ENCODE results near the gene ECEL1.
A peak's percentile ranks its signal among the peaks of the same experiment; 100 is the strongest.
"Not testable (repeated sequence)": the region's sequence is repeated elsewhere in the genome, so short reads cannot be mapped to it uniquely, and the experiment has no call there.

The ECEL1 gene

DNA sequence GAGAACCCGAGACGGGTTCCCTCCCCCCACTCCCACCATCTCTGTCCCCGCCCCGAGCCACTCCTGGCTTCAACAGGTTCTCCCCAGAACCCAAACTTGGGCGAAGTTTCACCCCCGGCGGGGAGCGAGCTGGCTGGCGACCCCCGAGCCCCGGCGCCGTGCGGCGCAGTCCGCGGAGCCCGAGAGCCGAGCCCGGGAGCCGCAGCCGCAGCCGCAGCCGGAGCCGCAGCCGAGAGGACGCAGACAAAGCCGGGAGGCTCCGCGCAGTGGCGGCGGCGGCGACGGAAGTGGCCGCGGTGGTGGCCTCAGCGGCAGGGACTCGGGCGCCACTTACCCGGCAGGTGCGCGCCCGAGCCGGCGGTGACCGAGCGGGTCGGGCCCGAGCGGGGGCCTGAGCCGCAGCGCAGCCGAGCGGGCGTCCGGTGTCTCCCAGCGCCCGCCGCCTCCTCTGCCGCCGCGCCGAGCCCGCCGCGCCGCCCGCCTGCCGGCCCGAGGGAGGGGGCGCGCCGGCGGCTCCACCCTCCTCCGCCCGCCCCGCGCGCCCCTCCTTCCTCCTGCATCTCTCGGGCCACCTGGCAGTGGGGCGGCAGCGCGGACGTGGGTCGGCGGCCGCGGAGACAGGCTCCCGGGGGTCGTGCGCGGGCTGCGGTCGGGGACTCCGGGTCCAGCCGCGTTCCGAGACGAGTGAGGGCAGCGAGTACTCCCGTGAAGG is at the start of gene ECEL1:
TSS of gene ECEL1 (minus strand) at position 450 of the 712 bp plus-strand sequence. CDS start 1,181 bp downstream, outside the sequence.
- no peak for DNase-seq (ENCODE audit: low spot score in 2 of 2)
- H3K4me3 Mint-ChIP-seq: peak within 1 kb of the TSS; percentile 48

DNA sequence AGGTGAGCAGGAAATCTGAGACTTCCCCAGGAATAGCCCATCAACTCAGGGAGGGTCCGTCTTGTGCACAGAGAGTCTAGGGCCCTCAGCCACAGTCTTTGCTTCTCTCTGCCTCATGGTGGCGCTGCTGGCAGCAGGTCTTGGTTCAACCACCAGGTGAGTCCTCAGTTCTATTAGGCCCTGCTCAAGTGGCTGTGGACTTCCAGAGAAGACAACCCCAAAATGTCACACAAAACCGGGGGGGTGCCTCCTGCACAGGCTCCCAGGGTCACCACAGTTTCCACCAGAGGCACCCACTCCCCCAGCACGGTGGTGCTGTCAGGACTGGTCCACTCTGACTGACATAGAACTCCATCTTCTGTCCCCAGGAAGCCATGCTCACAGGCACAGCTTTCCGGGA is 49.4 kb upstream of the ECEL1 start:
- Mint-ChIP-seq H3K27me3 (peaks cover 31% of the 10 kb centered on the region), H3K36me3 (no peaks in the 10 kb centered on the region), H3K27ac (no peak overlapping the region), H3K4me3 (no peak overlapping the region), H3K4me1 (peaks cover 19% of the 10 kb centered on the region), H3K9me3 (peaks cover 1% of the 10 kb centered on the region)
- no peak for ATAC-seq (ENCODE audit: low read depth)
- DNase-seq (ENCODE audit: low spot score in 2 of 2): no peak

More for the DNA sequence above, at the start of gene ECEL1:
- Mint-ChIP-seq H3K36me3 (no peaks in the 10 kb centered on the region), H3K4me1 (peaks cover 5% of the 10 kb centered on the region), H3K27ac (no peak within 1 kb of the TSS), H3K27me3 (peaks cover 39% of the 10 kb centered on the region), H3K9me3 (no peaks in the 10 kb centered on the region)
- no peak for ATAC-seq (ENCODE audit: low read depth)

DNA sequence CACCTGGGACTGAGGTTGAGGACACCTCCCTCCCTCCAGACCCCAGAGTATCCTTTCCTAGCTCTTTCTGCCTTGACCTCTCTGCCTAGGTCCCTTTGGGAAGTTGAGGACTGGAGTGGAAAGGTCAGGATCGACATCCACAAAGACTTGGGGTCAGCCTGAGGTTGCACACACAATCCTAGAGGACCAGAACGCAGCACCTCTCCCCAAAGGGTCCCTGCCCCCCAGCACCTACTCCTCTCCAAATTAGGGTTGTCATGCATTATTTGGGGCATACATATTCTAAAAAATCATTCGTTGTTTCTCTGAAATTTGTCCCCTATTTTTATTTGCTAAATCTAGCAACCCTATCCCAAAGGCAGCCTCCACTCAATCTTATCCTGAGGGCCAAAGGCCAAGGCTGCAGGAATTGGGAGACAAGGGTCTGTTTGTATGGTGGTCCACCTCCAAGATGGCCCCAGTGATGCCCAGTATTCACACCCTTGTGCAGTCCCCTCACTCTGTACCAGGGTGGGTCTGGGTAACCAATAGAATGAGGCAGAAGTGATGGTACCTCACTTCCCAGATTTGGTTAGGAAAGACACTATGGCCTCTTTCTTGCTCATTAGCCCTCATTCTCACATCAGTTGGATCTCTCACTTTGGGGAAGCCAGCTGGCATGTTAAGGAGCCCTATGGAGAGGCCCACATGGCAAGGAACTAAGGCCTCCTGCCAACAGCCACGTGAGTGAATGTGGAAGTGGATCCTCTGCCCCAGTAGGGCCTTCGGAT is 48.3 kb upstream of the ECEL1 start:
- Mint-ChIP-seq H3K27ac (no peak overlapping the region), H3K27me3 (peaks cover 34% of the 10 kb centered on the region), H3K9me3 (peaks cover 1% of the 10 kb centered on the region), H3K4me3 (no peak overlapping the region), H3K36me3 (no peaks in the 10 kb centered on the region), H3K4me1 (peaks cover 15% of the 10 kb centered on the region)
- DNase-seq (ENCODE audit: low spot score in 2 of 2): no peak
- no peak for ATAC-seq (ENCODE audit: low read depth)

GRCh38 chr2:232534940-232535651 is 47.5 kb upstream of the ECEL1 start:
- Mint-ChIP-seq H3K4me3 (no peak overlapping the region), H3K4me1 (peaks cover 12% of the 10 kb centered on the region), H3K27me3 (peaks cover 38% of the 10 kb centered on the region), H3K36me3 (no peaks in the 10 kb centered on the region), H3K27ac (no peak overlapping the region), H3K9me3 (peaks cover 1% of the 10 kb centered on the region)
- no peak for ATAC-seq (ENCODE audit: low read depth)
- DNase-seq (ENCODE audit: low spot score in 2 of 2): no peak

- Mint-ChIP-seq H3K27me3 (peaks cover 39% of the 10 kb centered on the region), H3K9me3 (peaks cover 1% of the 10 kb centered on the region), H3K27ac (no peak overlapping the region), H3K36me3 (no peaks in the 10 kb centered on the region), H3K4me1 (peaks cover 10% of the 10 kb centered on the region), H3K4me3 (no peak overlapping the region)
- ATAC-seq (ENCODE audit: low read depth) (no peak), DNase-seq (ENCODE audit: low spot score in 2 of 2) (no peak)
Measured at GRCh38 chr2:232533944-232534710, 46.5 kb upstream of the ECEL1 start.

GRCh38 chr2:232532821-232533220 is 45.2 kb upstream of the ECEL1 start:
- not testable (repeated sequence) for H3K9me3 Mint-ChIP-seq; H3K4me3 Mint-ChIP-seq; ATAC-seq (ENCODE audit: low read depth); H3K4me1 Mint-ChIP-seq; DNase-seq (ENCODE audit: low spot score in 2 of 2); H3K27ac Mint-ChIP-seq; H3K36me3 Mint-ChIP-seq
- H3K27me3 Mint-ChIP-seq: peaks cover 40% of the 10 kb centered on the region

GRCh38 chr2:232532419-232532818 is 44.8 kb upstream of the ECEL1 start:
- Mint-ChIP-seq H3K36me3 (no peaks in the 10 kb centered on the region), H3K27ac (no peak overlapping the region), H3K4me3 (no peak overlapping the region), H3K27me3 (peaks cover 41% of the 10 kb centered on the region), H3K4me1 (no peaks in the 10 kb centered on the region), H3K9me3 (peaks cover 1% of the 10 kb centered on the region)
- ATAC-seq (ENCODE audit: low read depth) (no peak), DNase-seq (ENCODE audit: low spot score in 2 of 2) (no peak)

DNA sequence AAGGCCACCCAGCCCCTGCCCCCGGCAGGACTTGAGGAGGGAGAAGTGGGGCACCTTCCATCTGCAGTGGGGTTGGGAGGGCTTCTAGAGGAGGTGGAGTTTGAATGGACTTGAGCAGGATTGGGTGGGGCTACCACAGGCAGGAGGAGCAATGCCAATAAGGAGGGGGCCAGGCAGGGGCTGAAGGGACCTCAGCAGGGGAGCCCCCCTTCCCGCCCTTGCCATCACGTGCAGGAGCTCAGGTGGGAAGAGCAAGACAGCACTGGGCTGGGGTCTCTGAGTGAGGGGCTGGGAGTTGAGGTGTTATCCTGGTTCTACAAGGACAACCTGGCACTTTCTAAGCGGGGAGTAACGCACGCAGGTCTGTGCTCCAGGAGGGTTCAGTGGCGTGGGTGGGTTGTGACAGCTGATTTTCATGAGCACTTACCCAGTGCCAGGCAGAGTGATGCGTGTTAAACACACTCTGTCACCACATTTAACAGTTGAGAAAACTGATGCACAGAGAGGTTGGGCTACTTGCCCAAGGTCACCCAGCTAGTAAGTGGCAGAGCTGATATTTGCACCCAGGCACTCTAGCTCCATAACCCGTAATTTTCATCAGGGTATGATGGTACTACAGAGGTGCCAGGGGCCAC is 43.1 kb upstream of the ECEL1 start:
- no peaks in the 10 kb centered on the region for H3K4me1 Mint-ChIP-seq
- H3K27me3 Mint-ChIP-seq: peaks cover 42% of the 10 kb centered on the region
- DNase-seq (ENCODE audit: low spot score in 2 of 2): no peak
- ATAC-seq (ENCODE audit: low read depth): no peak
- H3K4me3 Mint-ChIP-seq: no peak overlapping the region
- H3K9me3 Mint-ChIP-seq: no peaks in the 10 kb centered on the region
- no peak overlapping the region for H3K27ac Mint-ChIP-seq
- no peaks in the 10 kb centered on the region for H3K36me3 Mint-ChIP-seq

DNA sequence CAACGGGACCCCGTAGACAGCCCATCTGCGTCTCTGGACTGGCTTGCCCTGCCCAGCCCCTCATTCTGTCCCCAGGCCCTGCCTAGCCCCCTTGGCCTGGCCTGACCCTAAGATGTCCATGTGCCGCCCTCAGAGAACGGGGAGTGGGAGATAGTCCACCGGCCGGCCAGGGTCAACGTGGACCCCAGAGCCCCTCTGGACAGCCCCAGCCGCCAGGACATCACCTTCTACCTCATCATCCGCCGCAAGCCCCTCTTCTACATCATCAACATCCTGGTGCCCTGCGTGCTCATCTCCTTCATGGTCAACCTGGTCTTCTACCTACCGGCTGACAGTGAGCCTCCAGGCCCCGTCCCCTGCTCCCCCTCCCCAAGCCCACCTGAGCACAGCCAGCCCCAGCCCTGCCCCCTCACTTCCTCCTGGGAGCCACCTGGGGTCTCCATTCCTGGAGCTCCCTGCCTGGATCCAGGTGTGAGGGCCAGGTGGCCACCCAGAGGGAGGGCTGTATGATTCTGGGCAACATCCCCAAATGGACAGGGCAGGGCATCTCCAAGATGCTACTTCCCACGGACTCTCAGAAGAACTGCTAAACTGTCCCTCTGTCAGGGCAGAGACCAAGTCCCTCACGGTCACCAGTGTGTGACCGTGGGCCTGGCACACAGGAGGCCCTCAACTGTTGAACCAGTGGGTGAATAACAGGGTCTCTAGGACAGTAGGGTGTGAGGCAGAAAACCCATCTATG is 42.3 kb upstream of the ECEL1 start:
- Mint-ChIP-seq H3K27me3 (peaks cover 40% of the 10 kb centered on the region), H3K27ac (no peak overlapping the region), H3K4me1 (no peaks in the 10 kb centered on the region), H3K4me3 (no peak overlapping the region), H3K36me3 (no peaks in the 10 kb centered on the region), H3K9me3 (no peaks in the 10 kb centered on the region)
- ATAC-seq (ENCODE audit: low read depth): no peak
- no peak for DNase-seq (ENCODE audit: low spot score in 2 of 2)

GRCh38 chr2:232528746-232529460 is 41.3 kb upstream of the ECEL1 start:
- Mint-ChIP-seq H3K9me3 (no peaks in the 10 kb centered on the region), H3K27ac (no peak overlapping the region), H3K4me3 (no peak overlapping the region), H3K4me1 (peaks cover 5% of the 10 kb centered on the region), H3K27me3 (peaks cover 47% of the 10 kb centered on the region), H3K36me3 (no peaks in the 10 kb centered on the region)
- DNase-seq (ENCODE audit: low spot score in 2 of 2): no peak
- no peak for ATAC-seq (ENCODE audit: low read depth)

- no peak for ATAC-seq (ENCODE audit: low read depth)
- no peak overlapping the region for H3K4me3 Mint-ChIP-seq
- H3K27me3 Mint-ChIP-seq: peaks cover 45% of the 10 kb centered on the region
- no peak for DNase-seq (ENCODE audit: low spot score in 2 of 2)
- H3K36me3 Mint-ChIP-seq: no peaks in the 10 kb centered on the region
- peaks cover 5% of the 10 kb centered on the region for H3K4me1 Mint-ChIP-seq
- no peak overlapping the region for H3K27ac Mint-ChIP-seq
- no peaks in the 10 kb centered on the region for H3K9me3 Mint-ChIP-seq
Measured at GRCh38 chr2:232527905-232528470, 40.4 kb upstream of the ECEL1 start.

DNA sequence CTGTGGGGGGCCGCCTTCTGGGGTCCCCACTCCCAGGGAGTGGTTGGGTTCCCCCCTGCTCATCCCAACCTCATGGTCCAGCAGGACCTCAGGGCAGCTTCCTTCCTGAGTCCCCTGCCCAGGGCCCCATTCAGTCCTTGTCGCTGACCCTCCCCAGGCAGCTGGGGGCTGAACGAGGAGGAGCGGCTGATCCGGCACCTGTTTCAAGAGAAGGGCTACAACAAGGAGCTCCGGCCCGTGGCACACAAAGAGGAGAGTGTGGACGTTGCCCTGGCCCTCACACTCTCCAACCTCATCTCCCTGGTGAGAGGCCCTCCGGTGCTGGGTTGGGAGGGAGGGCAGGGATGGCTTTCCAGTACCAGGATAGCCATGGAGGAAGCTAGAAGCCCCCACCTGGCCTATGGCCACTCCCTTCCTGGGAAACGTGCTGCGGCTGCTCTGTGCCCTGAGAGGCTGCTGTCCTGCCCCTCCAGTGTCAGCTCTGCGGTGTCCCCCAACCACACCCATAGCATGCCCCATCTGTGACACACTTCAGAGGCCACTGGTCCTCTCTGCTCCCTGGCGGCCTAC is 38.8 kb upstream of the ECEL1 start:
- Mint-ChIP-seq H3K27me3 (peaks cover 42% of the 10 kb centered on the region), H3K27ac (no peak overlapping the region)

More for the DNA sequence above, 38.8 kb upstream of the ECEL1 start:
- ATAC-seq (ENCODE audit: low read depth) (no peak), DNase-seq (ENCODE audit: low spot score in 2 of 2) (no peak)
- peaks cover 7% of the 10 kb centered on the region for H3K4me1 Mint-ChIP-seq
- H3K36me3 Mint-ChIP-seq: no peaks in the 10 kb centered on the region
- no peaks in the 10 kb centered on the region for H3K9me3 Mint-ChIP-seq
- H3K4me3 Mint-ChIP-seq: no peak overlapping the region
